H1 (cell line): ENCODE results near the gene BAIAP2. TPM values are rescaled to one million over a fixed set of nuclear protein-coding genes. Genes with fewer than 3 reads are reported as not detected.

Experiments used
- CTCF ChIA-PET: fragments of 300-600 bp; sonication (Branson Sonifier 250); formaldehyde crosslinking; loops from one replicate; lab custom pipeline; 2021; ENCODE audit not compliant: partially characterized antibody; lab: Charles Lee
- POLR2A ChIA-PET: fragments of 300-600 bp; sonication (Branson Sonifier 250); formaldehyde crosslinking; loops from one replicate; lab custom pipeline; 2021; ENCODE audit warnings: inconsistent platforms; ENCODE audit not compliant: partially characterized antibody; lab: Charles Lee
- DNase-seq, 2 experiments: peaks; one replicate each; pipeline versions ENCODE4 v3.0.0 to v3.0.0-alpha.2; 2010 to 2022; ENCODE audit warnings: low spot score in 2 of 2, low read depth in 1 of 2, mixed read lengths in 1 of 2
- FAIRE-seq: peaks from 2 replicates; lab custom pipeline; 2011; peaks lifted over from hg19 to GRCh38; lab: Jason Lieb, UNC
- H2AFZ ChIP-seq: 2 replicates; pipeline ENCODE4 v1.8.1; 2012; ENCODE audit warnings: low read length, inconsistent platforms
- H2AK5ac ChIP-seq: 2 replicates; pipeline ENCODE4 v1.6.1; 2013; ENCODE audit warnings: low read depth, low read length
- H2BK120ac ChIP-seq: replicated peaks from 2 replicates; pipeline ENCODE3; 2013; ENCODE audit warnings: low read depth, low read length, inconsistent platforms
- H2BK12ac ChIP-seq: 2 replicates; pipeline ENCODE4 v1.6.1; 2013; ENCODE audit warnings: low read depth, low read length
- H2BK15ac ChIP-seq: 2 replicates; pipeline ENCODE4 v1.6.1; 2013; ENCODE audit warnings: low read length
- H2BK20ac ChIP-seq: 2 replicates; pipeline ENCODE4 v1.6.1; 2013; ENCODE audit warnings: low read length
- H2BK5ac ChIP-seq: 2 replicates; pipeline ENCODE4 v1.6.1; 2013; ENCODE audit warnings: low read depth, low read length
- H3K14ac ChIP-seq: 2 replicates; pipeline ENCODE4 v1.6.1; 2013; ENCODE audit warnings: inconsistent platforms; ENCODE audit not compliant: insufficient read length
- H3K18ac ChIP-seq: 2 replicates; pipeline ENCODE4 v1.6.1; 2013; ENCODE audit warnings: low read length; ENCODE audit errors: extremely low read depth
- H3K23ac ChIP-seq: 2 replicates; pipeline ENCODE4 v1.6.1; 2013; ENCODE audit warnings: inconsistent platforms; ENCODE audit not compliant: insufficient read length
- H3K23me2 ChIP-seq: 2 replicates; pipeline ENCODE4 v1.6.1; 2013; ENCODE audit warnings: low read depth, low read length
- H3K27ac ChIP-seq: 2 replicates; pipeline ENCODE4 v1.6.1; 2011; ENCODE audit warnings: low read depth, low read length, inconsistent platforms
- H3K27me3 ChIP-seq, 4 experiments: replicated peaks in 1 of 4; 1 replicate in 1 of 4; 2 replicates in 3 of 4; pipeline versions ENCODE4 v1.6.1 to v1.8.1; 2011 to 2013; ENCODE audit warnings: low read length in 3 of 4, mild to moderate bottlenecking in 3 of 4, inconsistent platforms in 2 of 4, mixed read lengths in 2 of 4, moderate library complexity in 1 of 4; ENCODE audit not compliant: control insufficient read depth in 3 of 4, insufficient read depth in 3 of 4; ENCODE audit errors: extremely low read depth in 1 of 4
- H3K36me3 ChIP-seq, 4 experiments: 2 replicates each; pipeline versions ENCODE4 v1.6.1 to v1.8.1; 2011 to 2013; ENCODE audit warnings: mild to moderate bottlenecking in 4 of 4, low read length in 3 of 4, moderate library complexity in 2 of 4, control low read depth in 1 of 4, inconsistent platforms in 1 of 4; ENCODE audit not compliant: insufficient read depth in 4 of 4, control insufficient read depth in 2 of 4
- H3K4ac ChIP-seq: replicated peaks from 2 replicates; pipeline ENCODE3; 2013; ENCODE audit warnings: low read length, low read depth, mixed read lengths, inconsistent platforms; ENCODE audit not compliant: insufficient read length
- H3K4me1 ChIP-seq, 4 experiments: replicated peaks in 1 of 4; 1 replicate in 1 of 4; 2 replicates in 3 of 4; pipeline versions ENCODE4 v1.6.1 to v1.8.1; 2011 to 2013; ENCODE audit warnings: low read length in 3 of 4, inconsistent platforms in 2 of 4, mixed read lengths in 1 of 4; ENCODE audit not compliant: insufficient read depth in 4 of 4, control insufficient read depth in 3 of 4
- H3K4me2 ChIP-seq, 2 experiments: 2 replicates each; pipeline versions ENCODE4 v1.6.1 to v1.8.1; 2011 to 2013; ENCODE audit warnings: low read depth in 2 of 2, low read length in 2 of 2, control low read depth in 1 of 2, inconsistent platforms in 1 of 2, mild to moderate bottlenecking in 1 of 2; ENCODE audit not compliant: insufficient read depth in 1 of 2
- H3K4me3 ChIP-seq, 4 experiments: fragments of 200-600, 300-600 bp in 1 of 4; sonication (generic), shearing (Covaris generic), sonication (Bioruptor Twin) in 1 of 4; 2 replicates each; pipeline versions ENCODE4 v1.5.1 to v1.8.1; 2011 to 2016; ENCODE audit warnings: low read length in 4 of 4, low read depth in 3 of 4, control low read depth in 2 of 4, inconsistent platforms in 2 of 4, mild to moderate bottlenecking in 2 of 4, mixed read lengths in 1 of 4, moderate library complexity in 1 of 4; ENCODE audit not compliant: insufficient read depth in 2 of 4; ENCODE audit errors: extremely low read depth in 1 of 4
- H3K56ac ChIP-seq: replicated peaks from 2 replicates; pipeline ENCODE3; 2013; ENCODE audit warnings: low read depth, mild to moderate bottlenecking, mixed read lengths, low read length, inconsistent platforms; ENCODE audit not compliant: insufficient read length
- H3K79me1 ChIP-seq: 2 replicates; pipeline ENCODE4 v1.6.1; 2013; ENCODE audit warnings: low read depth, low read length, control low read depth
- H3K79me2 ChIP-seq, 2 experiments: 2 replicates each; pipeline versions ENCODE4 v1.6.1 to v1.8.1; 2012 to 2013; ENCODE audit warnings: low read length in 2 of 2, mild to moderate bottlenecking in 2 of 2, inconsistent platforms in 1 of 2; ENCODE audit not compliant: insufficient read depth in 2 of 2, control insufficient read depth in 1 of 2
- H3K9ac ChIP-seq, 4 experiments: replicated peaks in 1 of 4; 1 replicate in 1 of 4; 2 replicates in 3 of 4; pipeline versions ENCODE4 v1.6.1 to v1.8.1; 2011 to 2013; ENCODE audit warnings: low read depth in 3 of 4, low read length in 3 of 4, control low read depth in 2 of 4, mild to moderate bottlenecking in 2 of 4, moderate library complexity in 2 of 4, inconsistent platforms in 1 of 4; ENCODE audit errors: extremely low read depth in 1 of 4
- H3K9me3 ChIP-seq, 2 experiments: 2 replicates each; pipeline versions ENCODE4 v1.6.1 to v1.8.1; 2012 to 2013; ENCODE audit warnings: mild to moderate bottlenecking in 2 of 2, moderate library complexity in 2 of 2, control low read depth in 1 of 2, inconsistent platforms in 1 of 2, low read depth in 1 of 2, low read length in 1 of 2, mixed read lengths in 1 of 2; ENCODE audit not compliant: insufficient read depth in 2 of 2
- H4K20me1 ChIP-seq, 2 experiments: replicated peaks in 1 of 2; 2 replicates each; pipeline versions ENCODE3 to v1.8.1; 2011 to 2013; ENCODE audit warnings: inconsistent platforms in 2 of 2, low read length in 2 of 2, mild to moderate bottlenecking in 1 of 2; ENCODE audit not compliant: insufficient read depth in 2 of 2, control insufficient read depth in 1 of 2
- H4K5ac ChIP-seq: 2 replicates; pipeline ENCODE4 v1.6.1; 2013; ENCODE audit warnings: low read length, low read depth, mixed read lengths, inconsistent platforms; ENCODE audit not compliant: insufficient read length
- H4K8ac ChIP-seq: 2 replicates; pipeline ENCODE4 v1.8.0; 2013; ENCODE audit warnings: mild to moderate bottlenecking, moderate library complexity, low read length, inconsistent platforms; ENCODE audit not compliant: insufficient read depth; ENCODE audit errors: extremely low read depth
- H4K91ac ChIP-seq: replicated peaks from 2 replicates; pipeline ENCODE3; 2013; ENCODE audit warnings: low read length, mixed read lengths, inconsistent platforms; ENCODE audit not compliant: insufficient read length
- WGBS, 2 experiments: shearing (Covaris generic) in 1 of 2; methylation state at CpG; one replicate each; pipeline versions ENCODE4 v1.1.6 to v1.1.7; 2013 to 2015; ENCODE audit warnings: low lambda C conversion rate in 2 of 2, mixed read lengths in 2 of 2, inconsistent platforms in 1 of 2, low coverage in 1 of 2, missing lambda C conversion rate in 1 of 2; ENCODE audit not compliant: insufficient replicate concordance in 2 of 2, insufficient coverage in 1 of 2, insufficient read length in 1 of 2; ENCODE audit errors: extremely low coverage in 1 of 2, missing lambda C conversion rate in 1 of 2; 5-methylcytosine and 5-hydroxymethylcytosine counted together
- polyA plus RNA-seq, 7 experiments: library from polyadenylated mRNA; depleted of rRNA in 3 of 7; stranded (reverse) in 5 of 7; unstranded in 2 of 7; fragments of >200 nt in 5 of 7; fragments of 200-250 nt in 2 of 7; gene quantifications; 1 replicate in 5 of 7; 2 replicates in 1 of 7; 4 replicates in 1 of 7; pipeline versions ENCODE4 v1.2.1 to v1.2.3, GENCODE V29; 2011 to 2013; ENCODE audit warnings: missing spikeins in 2 of 7, mixed read lengths in 2 of 7
- total RNA-seq: library from RNA; stranded (reverse); fragmentation: NEBNext Ultra II Directional; extraction: Animal tissue kit (Norgen Biotek cat#: 25700); gene quantifications from 2 replicates; pipeline ENCODE4 v1.2.1, GENCODE V29; 2021

Gene BAIAP2
- total and polyA plus RNA-seq, 2 of the 8 experiments (the other 6 are each of a cell fraction or from before 2014, with no cell fraction given): 10.0 to 22.8 TPM

DNA sequence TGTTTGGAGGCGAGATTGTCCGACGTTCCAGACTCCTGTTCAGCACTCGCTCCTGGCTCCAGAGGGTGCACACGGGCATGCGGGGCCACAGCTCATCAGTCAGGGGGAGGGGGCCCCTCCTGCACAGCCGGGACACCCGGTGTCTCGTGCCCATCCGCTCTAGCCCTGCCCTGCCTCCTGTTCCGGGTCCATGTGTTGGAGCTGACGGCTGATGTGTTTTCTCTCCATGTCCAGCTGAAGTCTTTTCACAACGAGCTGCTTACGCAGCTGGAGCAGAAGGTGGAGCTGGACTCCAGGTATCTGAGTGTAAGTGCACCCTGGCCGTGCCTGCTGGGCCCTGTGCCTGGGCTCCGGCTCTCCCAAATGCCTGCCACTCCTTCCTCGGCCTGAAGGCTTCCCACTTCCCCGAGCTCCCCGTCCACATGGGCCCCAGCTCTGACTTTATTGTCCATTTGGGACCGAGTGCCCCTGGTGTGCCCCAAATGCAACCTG, 50.5 kb downstream of the BAIAP2 start:
- H3K79me2 ChIP-seq: no peaks in the 10 kb centered on the region
- no peaks in the 10 kb centered on the region for H3K27me3 ChIP-seq
- CTCF ChIA-PET: interaction anchor here (1.0 to 2.4 kb wide), 8 partner anchors 12 to 115 kb away, joined by 3 to 12 read pairs (median 4); no protein-coding TSS in a partner anchor
- no peaks in the 10 kb centered on the region; a peak in 1 of 8 replicates for H3K36me3 ChIP-seq
- H2BK20ac ChIP-seq: no peak overlapping the region
- FAIRE-seq (no peak), DNase-seq (no peak)
- H3K79me1 ChIP-seq: 0 out of 2 replicates have a peak, but pooled peaks cover 3% of the 10 kb centered on the region
- H2BK5ac ChIP-seq: no peak overlapping the region
- no peak overlapping the region for H3K14ac ChIP-seq
- H4K20me1 ChIP-seq: peaks cover 0 to 11% of the 10 kb centered on the region in 2 experiments
- H3K18ac ChIP-seq: no peak overlapping the region
- no peak overlapping the region for H4K8ac ChIP-seq
- no peak overlapping the region for H2BK15ac ChIP-seq
- POLR2A ChIA-PET: interaction anchor here (0.8 kb wide), 1 partner anchor 11 kb away, joined by 3 read pairs; no protein-coding TSS in a partner anchor
- no peak overlapping the region for H3K23ac ChIP-seq
- no peaks in the 10 kb centered on the region for H3K9me3 ChIP-seq
- H2AFZ ChIP-seq: no peak overlapping the region
- no peak overlapping the region for H3K4me3 ChIP-seq
- H4K5ac ChIP-seq: no peak overlapping the region
- no peak overlapping the region for H3K9ac ChIP-seq
- H2AK5ac ChIP-seq: no peak overlapping the region
- no peak overlapping the region for H3K56ac ChIP-seq
- no peak overlapping the region for H2BK12ac ChIP-seq
- no peak overlapping the region for H3K27ac ChIP-seq
- no peak overlapping the region for H4K91ac ChIP-seq
- H3K23me2 ChIP-seq: no peaks in the 10 kb centered on the region
- H2BK120ac ChIP-seq: no peak overlapping the region
- no peak overlapping the region for H3K4me2 ChIP-seq
- H3K4ac ChIP-seq: no peak overlapping the region
- H3K4me1 ChIP-seq: peaks cover 0 to 7% (median 3%) of the 10 kb centered on the region in 4 experiments; a peak in 5 of 7 replicates
- WGBS, 2 experiments: 90% methylated on average over 17 of the region's 20 CpGs; no CpG with 5 or more reads in 1 of the 2 experiments
